ENCODE measurements around the gene EPHB4. TPM values are rescaled to one million over a fixed set of nuclear protein-coding genes. Genes with fewer than 3 reads are reported as not detected.

Gene EPHB4
- total and polyA plus RNA-seq, 11 donors: 10.7 to 76.2 (median 21.4) TPM

GRCh38 chr7:100867040-100867775 lies 39.9 kb upstream of the EPHB4 start, which contains the start of gene TRIP6:
Gene TRIP6 (plus strand): TSS chr7:100867387. CDS start chr7:100867498, 111 bp downstream.
- intact Hi-C loops (cut with DNase I): no loop called here
- 2 to 4% (median 2%) methylated on average over 35 to 42 of the region's 42 CpGs for WGBS, 4 donors
- H3K4me1 ChIP-seq: peaks cover 8 to 52% (median 23%) of the 10 kb centered on the region in 12 donors
- H3K36me3 ChIP-seq: peaks cover 0 to 52% (median 24%) of the 10 kb centered on the region in 9 donors
- TF ChIP-seq CTCF (IDR thresholded peaks at IDR 0.05) (no peak), POLR2A (IDR thresholded peaks at IDR 0.05) (no peak)
- H3K27me3 ChIP-seq: no peaks in the 10 kb centered on the region
- H3K9me3 ChIP-seq: no peaks in the 10 kb centered on the region
- ATAC-seq (peak; percentile 14 to 78 (median 69)), DNase-seq (peak; percentile 89 to 91 (median 90))
- H3K4me3 ChIP-seq: peak within 1 kb of the TSS; percentile 62 to 100 (median 86)
- H3K27ac ChIP-seq: peak within 1 kb of the TSS; percentile 89 to 100 (median 96)

- Histone ChIP-seq H3K9me3 (no peaks in the 10 kb centered on the region), H3K4me1 (peaks cover 8 to 52% (median 23%) of the 10 kb centered on the region in 12 donors), H3K4me3 (peak overlapping the region in 11 of 12 donors; percentile 79 to 100 (median 87)), H3K36me3 (peaks cover 0 to 52% (median 19%) of the 10 kb centered on the region in 9 donors), H3K27ac (peak overlapping the region; percentile 89 to 100 (median 96)), H3K27me3 (no peaks in the 10 kb centered on the region)
- TF ChIP-seq POLR2A (IDR thresholded peaks at IDR 0.05) (no peak), CTCF (IDR thresholded peaks at IDR 0.05) (no peak)
- DNase-seq: no peak
- 64 to 71% (median 66%) methylated on average over 5 of the region's 5 CpGs for WGBS, 4 donors
- intact Hi-C loops (cut with DNase I): no loop called here
- no peak for ATAC-seq
These were observed 39.4 kb upstream of the EPHB4 start for GRCh38 chr7:100866729-100867039.

- Histone ChIP-seq H3K4me1 (peaks cover 8 to 52% (median 23%) of the 10 kb centered on the region in 12 donors), H3K27ac (peak overlapping the region in 11 of 12 donors; percentile 89 to 100 (median 96)), H3K27me3 (no peaks in the 10 kb centered on the region), H3K4me3 (peak overlapping the region in 8 of 12 donors; percentile 16 to 100 (median 90)), H3K9me3 (no peaks in the 10 kb centered on the region), H3K36me3 (peaks cover 0 to 52% (median 16%) of the 10 kb centered on the region in 9 donors)
- 63 to 76% (median 70%) methylated on average over 26 to 46 of the region's 46 CpGs for WGBS, 4 donors
- peak; percentile 69 to 87 (median 79) for DNase-seq
- intact Hi-C loops (cut with DNase I): no loop called here
- peak in 3 of 4 donors; percentile 6 to 38 (median 36) for ATAC-seq
- no peak for TF ChIP-seq CTCF (IDR thresholded peaks at IDR 0.05)
- no peak for TF ChIP-seq POLR2A (IDR thresholded peaks at IDR 0.05)
These were observed 38.8 kb upstream of the EPHB4 start for GRCh38 chr7:100865938-100866728.
